ENCODE results near the gene GOPC. TPM values are rescaled to one million over a fixed set of nuclear protein-coding genes. Genes with fewer than 3 reads are reported as not detected.

Gene GOPC
- total RNA-seq, 4 donors from 2014 or later: 11.0 to 22.9 (median 16.7) TPM

DNA sequence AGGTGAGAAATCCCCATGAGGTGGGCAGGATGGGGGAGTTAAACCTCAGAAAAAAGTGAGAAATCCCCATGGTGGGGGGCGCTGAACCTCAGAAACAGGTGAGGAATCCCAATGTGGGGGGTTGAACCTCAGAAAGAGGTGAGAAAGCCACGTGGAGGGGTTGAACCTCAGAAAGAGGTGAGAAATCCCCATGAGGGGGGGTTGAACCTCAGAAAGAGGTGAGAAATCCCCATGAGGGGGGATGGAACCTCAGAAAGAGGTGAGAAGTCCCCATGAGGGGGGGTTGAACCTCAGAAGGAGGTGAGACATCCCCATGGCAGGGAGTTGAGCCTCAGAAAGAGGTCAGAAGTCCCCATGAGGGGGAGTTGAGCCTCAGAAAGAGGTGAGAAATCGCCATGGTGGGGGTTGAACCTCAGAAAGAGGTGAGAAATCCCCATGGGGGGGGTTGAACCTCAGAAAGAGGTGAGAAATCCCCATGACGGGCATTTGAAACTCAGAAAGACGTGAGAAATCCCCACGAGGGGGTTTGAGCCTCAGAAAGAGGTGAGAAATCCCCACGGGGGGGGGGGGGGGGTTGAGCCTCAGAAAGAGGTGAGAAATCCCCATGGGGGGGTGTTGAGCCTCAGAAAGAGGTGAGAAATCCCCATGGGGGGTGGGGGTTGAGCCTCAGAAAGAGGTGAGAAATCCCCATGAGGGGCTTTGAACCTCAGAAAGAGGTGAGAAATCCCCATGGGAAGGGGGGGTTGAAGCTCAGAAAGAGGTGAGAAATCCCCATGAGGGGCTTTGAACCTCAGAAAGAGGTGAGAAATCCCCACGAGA is 14.3 kb upstream of the GOPC start:
- Histone ChIP-seq H3K4me3 (no peak overlapping the region), H3K36me3 (no peaks in the 10 kb centered on the region), H3K27me3 (no peaks in the 10 kb centered on the region), H3K27ac (no peak overlapping the region), H3K4me1 (no peaks in the 10 kb centered on the region), H3K9me3 (no peaks in the 10 kb centered on the region)
- TF ChIP-seq, protein P1, sequence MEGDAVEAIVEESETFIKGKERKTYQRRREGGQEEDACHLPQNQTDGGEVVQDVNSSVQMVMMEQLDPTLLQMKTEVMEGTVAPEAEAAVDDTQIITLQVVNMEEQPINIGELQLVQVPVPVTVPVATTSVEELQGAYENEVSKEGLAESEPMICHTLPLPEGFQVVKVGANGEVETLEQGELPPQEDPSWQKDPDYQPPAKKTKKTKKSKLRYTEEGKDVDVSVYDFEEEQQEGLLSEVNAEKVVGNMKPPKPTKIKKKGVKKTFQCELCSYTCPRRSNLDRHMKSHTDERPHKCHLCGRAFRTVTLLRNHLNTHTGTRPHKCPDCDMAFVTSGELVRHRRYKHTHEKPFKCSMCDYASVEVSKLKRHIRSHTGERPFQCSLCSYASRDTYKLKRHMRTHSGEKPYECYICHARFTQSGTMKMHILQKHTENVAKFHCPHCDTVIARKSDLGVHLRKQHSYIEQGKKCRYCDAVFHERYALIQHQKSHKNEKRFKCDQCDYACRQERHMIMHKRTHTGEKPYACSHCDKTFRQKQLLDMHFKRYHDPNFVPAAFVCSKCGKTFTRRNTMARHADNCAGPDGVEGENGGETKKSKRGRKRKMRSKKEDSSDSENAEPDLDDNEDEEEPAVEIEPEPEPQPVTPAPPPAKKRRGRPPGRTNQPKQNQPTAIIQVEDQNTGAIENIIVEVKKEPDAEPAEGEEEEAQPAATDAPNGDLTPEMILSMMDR (IDR thresholded peaks at IDR 0.05): no peak
- no peak for TF ChIP-seq POLR2A (IDR thresholded peaks at IDR 0.05)
- no peak for DNase-seq
- WGBS, 2 donors: 65 to 77% methylated on average over 7 to 8 of the region's 8 CpGs
- intact Hi-C loops (cut with DNase I): no loop called here

DNA sequence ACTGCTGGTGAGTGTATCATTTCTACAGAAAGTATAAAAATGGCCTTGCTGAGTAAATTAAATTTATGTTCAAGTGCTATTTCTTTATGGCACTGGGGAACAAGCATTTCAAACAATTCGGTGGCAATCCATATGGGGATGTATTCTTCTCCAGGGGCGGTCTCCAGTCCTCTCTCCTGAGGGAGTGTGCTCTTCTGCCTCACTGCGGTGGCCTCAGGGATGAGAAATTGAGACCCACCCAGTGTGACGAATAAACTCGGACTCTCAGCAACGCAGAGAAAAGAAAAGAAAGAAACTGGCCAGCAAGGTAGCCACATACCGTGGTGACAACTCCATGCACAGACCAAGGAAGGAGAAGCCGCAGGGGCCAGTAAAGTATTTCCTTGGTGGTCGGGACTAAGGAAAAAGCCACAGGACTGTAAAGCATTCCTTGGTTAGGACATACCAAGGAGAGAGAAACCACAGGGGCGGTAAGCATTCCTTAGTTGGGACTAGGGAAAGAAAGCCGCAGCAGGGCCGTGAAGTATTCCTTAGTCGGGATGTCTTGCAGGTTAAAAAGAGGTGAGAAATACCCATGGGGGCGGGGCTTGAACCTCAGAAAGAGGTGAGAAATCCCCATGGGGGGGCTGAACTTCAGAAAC is 13.6 kb upstream of the GOPC start:
- H3K9me3 ChIP-seq: no peaks in the 10 kb centered on the region
- no peaks in the 10 kb centered on the region for H3K4me1 ChIP-seq
- no peak overlapping the region for H3K4me3 ChIP-seq
- no peaks in the 10 kb centered on the region for H3K27me3 ChIP-seq
- no peak for TF ChIP-seq POLR2A (IDR thresholded peaks at IDR 0.05)
- TF ChIP-seq, protein P1 (IDR thresholded peaks at IDR 0.05): no peak
- intact Hi-C loops (cut with DNase I): no loop called here
- no peak for DNase-seq
- 84 to 92% methylated on average over 11 to 14 of the region's 14 CpGs for WGBS, 2 donors
- no peaks in the 10 kb centered on the region for H3K36me3 ChIP-seq
- H3K27ac ChIP-seq: no peak overlapping the region

DNA sequence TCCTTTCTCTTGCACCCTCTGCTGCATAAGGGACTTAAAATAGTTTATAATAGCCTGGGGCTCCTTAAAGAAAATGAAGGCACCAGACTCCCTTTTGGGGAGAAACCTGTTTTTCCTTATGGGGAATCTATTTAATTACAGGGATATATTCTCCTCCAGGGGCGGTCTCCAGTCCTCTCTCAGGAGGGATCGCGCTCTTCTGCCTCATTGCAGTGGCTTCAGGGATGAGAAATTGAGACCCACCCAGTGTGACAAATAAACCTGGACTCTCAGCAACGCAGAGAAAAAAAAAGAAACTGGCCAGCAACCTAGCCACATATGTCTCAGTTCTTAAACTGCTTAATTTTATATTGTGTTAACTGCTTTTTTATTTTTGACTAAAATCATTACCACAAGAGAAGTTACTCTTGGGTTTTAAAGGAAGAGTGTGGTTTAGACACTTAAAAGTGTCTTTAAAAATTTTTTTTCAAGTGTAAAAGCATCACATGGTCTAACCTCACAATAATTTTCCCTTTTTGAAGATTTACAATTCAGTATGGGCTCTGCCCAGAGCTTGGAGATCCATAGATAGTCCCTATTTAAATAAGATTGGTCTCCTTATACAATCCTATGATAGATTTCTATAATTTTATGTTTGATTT is 11.7 kb upstream of the GOPC start:
- Histone ChIP-seq H3K36me3 (no peaks in the 10 kb centered on the region), H3K9me3 (no peaks in the 10 kb centered on the region), H3K4me3 (no peak overlapping the region), H3K27ac (no peak overlapping the region), H3K27me3 (no peaks in the 10 kb centered on the region), H3K4me1 (no peaks in the 10 kb centered on the region)
- TF ChIP-seq, protein P1 (IDR thresholded peaks at IDR 0.05): no peak
- TF ChIP-seq POLR2A (IDR thresholded peaks at IDR 0.05): no peak
- 54 to 76% methylated on average over 3 to 4 of the region's 4 CpGs for WGBS, 2 donors
- no peak for DNase-seq
- intact Hi-C loops (cut with DNase I): no loop called here

DNA sequence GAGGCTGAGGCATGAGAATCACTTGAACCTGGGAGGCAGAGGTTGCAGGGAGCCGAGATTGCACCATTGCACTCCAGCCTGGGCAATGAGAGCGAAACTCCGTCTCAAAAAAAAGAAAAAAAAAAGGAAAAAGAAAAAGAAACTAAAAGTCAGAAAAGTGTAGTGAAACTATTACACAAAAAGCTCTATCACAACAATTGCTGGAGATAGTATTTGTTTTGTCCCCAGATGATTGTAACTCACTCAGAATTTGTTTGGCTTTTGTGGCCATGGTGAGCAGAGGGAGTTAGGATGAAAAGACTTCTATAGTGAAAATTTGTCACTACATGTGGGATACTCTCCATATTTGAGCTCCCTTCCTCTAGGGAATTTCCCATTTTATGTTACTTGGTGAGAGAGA is 5.2 kb upstream of the GOPC start:
- H3K9me3 ChIP-seq: no peaks in the 10 kb centered on the region
- H3K4me3 ChIP-seq: no peak overlapping the region
- H3K27ac ChIP-seq: no peak overlapping the region
- intact Hi-C loops (cut with DNase I): no loop called here
- WGBS, 2 donors: 49 to 62% methylated on average over 3 of the region's 3 CpGs
- peaks cover 0 to 10% (median 4%) of the 10 kb centered on the region in 3 donors for H3K4me1 ChIP-seq
- H3K36me3 ChIP-seq: no peaks in the 10 kb centered on the region
- no peak for DNase-seq
- TF ChIP-seq, protein P1 (IDR thresholded peaks at IDR 0.05): no peak
- TF ChIP-seq POLR2A (IDR thresholded peaks at IDR 0.05): no peak
- H3K27me3 ChIP-seq: no peaks in the 10 kb centered on the region
